GM19351 (cell line): Measurements from ENCODE around the gene CCDC92B.
"Not testable (repeated sequence)": the region's sequence is repeated elsewhere in the genome, so short reads cannot be mapped to it uniquely, and the experiment has no call there.

Experiments used
- ATAC-seq: cut with Tn5 transposase; IDR thresholded peaks from one replicate; pipeline ENCODE4 v1.9.1; 2021; ENCODE audit warnings: mild to moderate bottlenecking, moderate library complexity; ENCODE audit not compliant: unreplicated experiment

CCDC92B gene

GRCh38 chr17:2749058-2749783, at the start of gene CCDC92B:
CCDC92B (minus strand) TSS chr17:2749652; CDS start chr17:2735145, 14,507 bp downstream.
- no peak for ATAC-seq

GRCh38 chr17:2798678-2799077, 49.2 kb upstream of the CCDC92B start:
- no peak for ATAC-seq

GRCh38 chr17:2798188-2798587, 48.7 kb upstream of the CCDC92B start:
- no peak for ATAC-seq

GRCh38 chr17:2797637-2798036, 48.2 kb upstream of the CCDC92B start:
- ATAC-seq, result no peak

GRCh38 chr17:2797226-2797625, 47.8 kb upstream of the CCDC92B start:
- ATAC-seq, result no peak

- ATAC-seq, result no peak
These were observed 47.0 kb upstream of the CCDC92B start, which contains the start of gene RAP1GAP2 for GRCh38 chr17:2796164-2797125. RAP1GAP2 (plus strand) TSS chr17:2796438; CDS start chr17:2796528, 90 bp downstream.

GRCh38 chr17:2795441-2796163, 46.1 kb upstream of the CCDC92B start:
- no peak for ATAC-seq

GRCh38 chr17:2794111-2794803, 44.8 kb upstream of the CCDC92B start:
- ATAC-seq, result no peak

- ATAC-seq, result peak; percentile 50
These were observed 43.1 kb upstream of the CCDC92B start for GRCh38 chr17:2792366-2793169.

GRCh38 chr17:2789700-2790099, 40.2 kb upstream of the CCDC92B start:
- no peak for ATAC-seq

GRCh38 chr17:2786176-2786881, 36.9 kb upstream of the CCDC92B start:
- peak; percentile 67 for ATAC-seq

GRCh38 chr17:2785376-2785775, 35.9 kb upstream of the CCDC92B start:
- ATAC-seq, result not testable (repeated sequence)

- ATAC-seq, result no peak
These were observed 35.4 kb upstream of the CCDC92B start for GRCh38 chr17:2784864-2785263.

- ATAC-seq, result no peak
These were observed 34.0 kb upstream of the CCDC92B start for GRCh38 chr17:2783310-2784030.

- no peak for ATAC-seq
These were observed 32.6 kb upstream of the CCDC92B start for GRCh38 chr17:2782055-2782454.

GRCh38 chr17:2781598-2781997, 32.1 kb upstream of the CCDC92B start:
- ATAC-seq, result not testable (repeated sequence)

GRCh38 chr17:2780931-2781454, 31.5 kb upstream of the CCDC92B start:
- ATAC-seq, result no peak

- ATAC-seq, result no peak
These were observed 30.8 kb upstream of the CCDC92B start for GRCh38 chr17:2780256-2780655.
